ENCODE results near the gene MRPL10. TPM values are rescaled to one million over a fixed set of nuclear protein-coding genes. Genes with fewer than 3 reads are reported as not detected.

The MRPL10 gene
- total and polyA plus RNA-seq, 2 of the 8 experiments (the other 6 are each of a cell fraction or from before 2014, with no cell fraction given) = 85.3 to 214 TPM

DNA sequence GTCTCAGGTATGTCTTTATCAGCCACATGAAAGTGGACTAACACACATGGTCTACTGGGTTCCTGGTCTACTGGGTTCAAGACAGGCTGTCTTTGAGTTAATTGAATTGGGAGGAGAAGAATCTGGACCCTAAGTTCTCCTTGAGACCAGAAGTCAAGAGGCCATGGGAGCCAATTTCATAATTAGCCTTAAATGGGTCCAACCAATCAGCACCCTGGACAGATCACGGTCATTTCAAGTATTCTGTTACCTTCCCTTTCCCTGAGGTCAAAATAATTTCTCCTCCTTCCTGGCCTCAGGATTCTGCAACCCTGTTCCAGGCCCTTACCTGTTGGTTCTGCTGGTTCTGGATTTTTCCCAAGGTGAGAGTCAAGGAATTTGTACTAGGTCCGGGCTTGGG, 33.5 kb downstream of the MRPL10 start (continued):
- no peak for TF ChIP-seq SIN3A (conservative IDR thresholded peaks at IDR 0.05 in 1 of 2, IDR thresholded peaks at IDR 0.05 in 1 of 2; ENCODE audit: low read depth in 1 of 2, low read length in 2 of 2)

Measured in H1 (cell line).